Fibroblast of lung (primary cell): ENCODE results near the gene HIVEP3.

Experiments used
- EZH2 ChIP-seq: IDR thresholded peaks from 2 replicates; pipeline ENCODE4 v1.5.1; 2012; ENCODE audit warnings: low read length, control low read depth, mild to moderate bottlenecking; ENCODE audit errors: missing control alignments
- TF ChIP-seq, protein P1 (sequence below), 2 donors: IDR thresholded peaks in 1 of 2; conservative IDR thresholded peaks in 1 of 2; 1 replicate in 1 of 2; 2 replicates in 1 of 2; pipeline ENCODE4 v1.5.1; 2011 to 2012; ENCODE audit warnings: low read length in 2 of 2, control low read depth in 1 of 2, inconsistent platforms in 1 of 2, low read depth in 1 of 2, mild to moderate bottlenecking in 1 of 2

DNA sequence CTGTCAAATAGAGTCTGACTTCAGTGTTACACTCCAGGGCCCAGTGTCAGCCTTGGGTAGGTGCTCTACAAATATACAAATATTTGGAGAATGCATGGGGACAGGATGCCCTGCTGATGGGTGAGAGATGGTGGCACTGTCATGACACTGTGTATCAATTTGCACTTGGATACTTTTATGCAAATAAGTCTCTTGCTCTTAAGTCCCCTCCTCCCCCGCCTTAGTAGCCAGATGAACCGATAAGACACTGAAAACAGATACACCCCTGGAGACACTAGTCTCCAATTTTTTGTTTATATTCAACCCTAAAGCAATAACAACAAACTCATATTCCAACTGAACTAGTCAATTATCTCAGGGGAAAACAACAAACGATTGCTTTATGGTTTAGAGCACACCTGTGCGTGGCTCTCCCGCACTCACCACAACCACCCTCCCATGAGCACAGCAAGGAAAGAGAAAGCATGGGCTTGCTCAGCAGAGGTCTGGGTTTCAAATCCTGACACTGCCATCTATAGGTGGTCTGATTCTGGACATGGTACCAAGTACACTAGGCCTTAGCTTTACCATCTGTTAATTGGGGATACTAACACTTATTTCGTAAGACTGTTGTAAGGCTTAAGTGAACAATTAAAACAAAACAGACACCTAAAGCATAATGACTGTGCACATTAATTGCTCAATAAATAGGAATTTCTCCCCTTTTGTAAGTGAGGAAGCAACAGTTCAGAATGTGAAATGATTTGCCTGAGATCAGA, 50.3 kb downstream of the HIVEP3 start:
- TF ChIP-seq, protein P1, sequence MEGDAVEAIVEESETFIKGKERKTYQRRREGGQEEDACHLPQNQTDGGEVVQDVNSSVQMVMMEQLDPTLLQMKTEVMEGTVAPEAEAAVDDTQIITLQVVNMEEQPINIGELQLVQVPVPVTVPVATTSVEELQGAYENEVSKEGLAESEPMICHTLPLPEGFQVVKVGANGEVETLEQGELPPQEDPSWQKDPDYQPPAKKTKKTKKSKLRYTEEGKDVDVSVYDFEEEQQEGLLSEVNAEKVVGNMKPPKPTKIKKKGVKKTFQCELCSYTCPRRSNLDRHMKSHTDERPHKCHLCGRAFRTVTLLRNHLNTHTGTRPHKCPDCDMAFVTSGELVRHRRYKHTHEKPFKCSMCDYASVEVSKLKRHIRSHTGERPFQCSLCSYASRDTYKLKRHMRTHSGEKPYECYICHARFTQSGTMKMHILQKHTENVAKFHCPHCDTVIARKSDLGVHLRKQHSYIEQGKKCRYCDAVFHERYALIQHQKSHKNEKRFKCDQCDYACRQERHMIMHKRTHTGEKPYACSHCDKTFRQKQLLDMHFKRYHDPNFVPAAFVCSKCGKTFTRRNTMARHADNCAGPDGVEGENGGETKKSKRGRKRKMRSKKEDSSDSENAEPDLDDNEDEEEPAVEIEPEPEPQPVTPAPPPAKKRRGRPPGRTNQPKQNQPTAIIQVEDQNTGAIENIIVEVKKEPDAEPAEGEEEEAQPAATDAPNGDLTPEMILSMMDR (conservative IDR thresholded peaks at IDR 0.05 in 1 of 2, IDR thresholded peaks at IDR 0.05 in 1 of 2; ENCODE audit: low read depth in 1 of 2, low read length in 2 of 2), result no peak
- TF ChIP-seq EZH2, result no peak
